GM21447 (cell line): ENCODE measurements around the gene DNAJB9.
"Not testable (repeated sequence)": the region's sequence is repeated elsewhere in the genome, so short reads cannot be mapped to it uniquely, and the experiment has no call there.

Experiments used
- ATAC-seq: cut with Tn5 transposase; IDR thresholded peaks from one replicate; pipeline ENCODE4 v1.9.1; 2021; ENCODE audit not compliant: unreplicated experiment

Gene DNAJB9

GRCh38 chr7:108569381-108570145 is at the start of gene DNAJB9, which contains the start of gene THAP5:
TSS of gene DNAJB9 (plus strand) at chr7:108569874. CDS start at chr7:108571727, 1,853 bp downstream.
TSS of gene THAP5 (minus strand) at chr7:108569706. CDS start at chr7:108569569, 137 bp downstream.
- ATAC-seq: peak; percentile 92

- ATAC-seq: no peak
These were observed 46.9 kb upstream of the DNAJB9 start for GRCh38 chr7:108522780-108523179.

- ATAC-seq: peak; percentile 52
These were observed 44.2 kb upstream of the DNAJB9 start for GRCh38 chr7:108525327-108525984.

- ATAC-seq: peak; percentile 92
These were observed 43.5 kb upstream of the DNAJB9 start, which contains the start of gene PNPLA8 for GRCh38 chr7:108525985-108526767. TSS of gene PNPLA8 (minus strand) at chr7:108526135. CDS start at chr7:108515491, 10,644 bp downstream.

- no peak for ATAC-seq
These were observed 43.0 kb upstream of the DNAJB9 start for GRCh38 chr7:108526768-108527017.

- ATAC-seq: no peak
These were observed 41.4 kb upstream of the DNAJB9 start for GRCh38 chr7:108528183-108528712.

GRCh38 chr7:108529341-108529740 is 40.3 kb upstream of the DNAJB9 start:
- no peak for ATAC-seq

- ATAC-seq: no peak
These were observed 36.0 kb upstream of the DNAJB9 start for GRCh38 chr7:108533712-108534111.

- no peak for ATAC-seq
These were observed 34.4 kb upstream of the DNAJB9 start for GRCh38 chr7:108535257-108535656.

GRCh38 chr7:108535744-108536143 is 33.9 kb upstream of the DNAJB9 start:
- no peak for ATAC-seq

GRCh38 chr7:108537229-108537628 is 32.4 kb upstream of the DNAJB9 start:
- ATAC-seq: no peak

GRCh38 chr7:108538236-108538635 is 31.4 kb upstream of the DNAJB9 start:
- not testable (repeated sequence) for ATAC-seq

GRCh38 chr7:108538685-108539084 is 31.0 kb upstream of the DNAJB9 start:
- ATAC-seq: not testable (repeated sequence)

- ATAC-seq: no peak
These were observed 28.2 kb upstream of the DNAJB9 start for GRCh38 chr7:108541478-108541877.

- not testable (repeated sequence) for ATAC-seq
These were observed 21.4 kb upstream of the DNAJB9 start for GRCh38 chr7:108548141-108548896.

- ATAC-seq: not testable (repeated sequence)
These were observed 13.0 kb upstream of the DNAJB9 start for GRCh38 chr7:108556665-108557064.

GRCh38 chr7:108557191-108557590 is 12.5 kb upstream of the DNAJB9 start:
- ATAC-seq: no peak

- ATAC-seq: no peak
These were observed 12.1 kb upstream of the DNAJB9 start for GRCh38 chr7:108557617-108558016.

GRCh38 chr7:108559253-108559652 is 10.4 kb upstream of the DNAJB9 start:
- no peak for ATAC-seq

GRCh38 chr7:108561047-108561619 is 8.5 kb upstream of the DNAJB9 start:
- ATAC-seq: no peak
